ENCODE results near the gene C17orf100. TPM values are rescaled to one million over a fixed set of nuclear protein-coding genes. Genes with fewer than 3 reads are reported as not detected.
A peak's percentile ranks its signal among the peaks of the same experiment; 100 is the strongest.

Gene C17orf100
- total and polyA plus RNA-seq, 2 of the 13 experiments (the other 11 are each of a cell fraction or from before 2014, with no cell fraction given) = 3.6 to 8.7 TPM

GRCh38 chr17:6639586-6640535 is 11.7 kb upstream of the C17orf100 start (continued):
- TF ChIP-seq PREB (CRISPR knock-in tag; IDR thresholded peaks at IDR 0.05) = no peak
- no peak for TF ChIP-seq ZNF772 (CRISPR knock-in tag; IDR thresholded peaks at IDR 0.05)
- no peak for TF ChIP-seq SKIL (CRISPR knock-in tag; IDR thresholded peaks at IDR 0.05; ENCODE audit: borderline replicate concordance)
- TF ChIP-seq SNRNP70 (IDR thresholded peaks at IDR 0.05; ENCODE audit: low read depth, low read length) = no peak
- peak; percentile 11; the same call in 1 of the 2 replicates for TF ChIP-seq MTA1 (CRISPR knock-in tag; IDR thresholded peaks at IDR 0.05; ENCODE audit: borderline replicate concordance)
- no peak for TF ChIP-seq IKZF1 (IDR thresholded peaks at IDR 0.05)
- no peak for TF ChIP-seq DDIT3 (CRISPR knock-in tag; IDR thresholded peaks at IDR 0.05)
- peak; percentile 60 for TF ChIP-seq UBTF (CRISPR knock-in tag; IDR thresholded peaks at IDR 0.05)
- TF ChIP-seq TEF (CRISPR knock-in tag; IDR thresholded peaks at IDR 0.05) = no peak
- TF ChIP-seq JUND (CRISPR knock-in tag; IDR thresholded peaks at IDR 0.05) = no peak
- TF ChIP-seq ZGPAT (CRISPR knock-in tag; IDR thresholded peaks at IDR 0.05) = no peak
- TF ChIP-seq MTERF4 (CRISPR knock-in tag; IDR thresholded peaks at IDR 0.05) = 0 out of 2 replicates have a peak, but pooled peaks have one; percentile 50
- no peak for TF ChIP-seq LBX2 (CRISPR knock-in tag; IDR thresholded peaks at IDR 0.05; ENCODE audit: borderline replicate concordance)
- no peak for TF ChIP-seq ARNT2 (CRISPR knock-in tag; IDR thresholded peaks at IDR 0.05; ENCODE audit: low read depth)
- 0 out of 2 replicates have a peak, but pooled peaks have one; percentile 4 for TF ChIP-seq ZNF879 (CRISPR knock-in tag; IDR thresholded peaks at IDR 0.05)
- no peak for TF ChIP-seq SPEN (CRISPR knock-in tag; IDR thresholded peaks at IDR 0.05; ENCODE audit: low read depth)
- peak; percentile 4 for TF ChIP-seq AGO2 (optimal IDR thresholded peaks at IDR 0.05; ENCODE audit: low read depth, low read length)
- no peak for TF ChIP-seq SATB2 (CRISPR knock-in tag; IDR thresholded peaks at IDR 0.05)
